ENCODE data around the gene HOXC13. TPM values are rescaled to one million over a fixed set of nuclear protein-coding genes. Genes with fewer than 3 reads are reported as not detected.

Gene HOXC13, protein sequence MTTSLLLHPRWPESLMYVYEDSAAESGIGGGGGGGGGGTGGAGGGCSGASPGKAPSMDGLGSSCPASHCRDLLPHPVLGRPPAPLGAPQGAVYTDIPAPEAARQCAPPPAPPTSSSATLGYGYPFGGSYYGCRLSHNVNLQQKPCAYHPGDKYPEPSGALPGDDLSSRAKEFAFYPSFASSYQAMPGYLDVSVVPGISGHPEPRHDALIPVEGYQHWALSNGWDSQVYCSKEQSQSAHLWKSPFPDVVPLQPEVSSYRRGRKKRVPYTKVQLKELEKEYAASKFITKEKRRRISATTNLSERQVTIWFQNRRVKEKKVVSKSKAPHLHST
- total RNA-seq (2022; extraction: Qiagen RNA extraction; ENCODE audit: low read depth): 7.5 to 12.4 TPM (median 8.7 TPM) in 5 replicates

DNA sequence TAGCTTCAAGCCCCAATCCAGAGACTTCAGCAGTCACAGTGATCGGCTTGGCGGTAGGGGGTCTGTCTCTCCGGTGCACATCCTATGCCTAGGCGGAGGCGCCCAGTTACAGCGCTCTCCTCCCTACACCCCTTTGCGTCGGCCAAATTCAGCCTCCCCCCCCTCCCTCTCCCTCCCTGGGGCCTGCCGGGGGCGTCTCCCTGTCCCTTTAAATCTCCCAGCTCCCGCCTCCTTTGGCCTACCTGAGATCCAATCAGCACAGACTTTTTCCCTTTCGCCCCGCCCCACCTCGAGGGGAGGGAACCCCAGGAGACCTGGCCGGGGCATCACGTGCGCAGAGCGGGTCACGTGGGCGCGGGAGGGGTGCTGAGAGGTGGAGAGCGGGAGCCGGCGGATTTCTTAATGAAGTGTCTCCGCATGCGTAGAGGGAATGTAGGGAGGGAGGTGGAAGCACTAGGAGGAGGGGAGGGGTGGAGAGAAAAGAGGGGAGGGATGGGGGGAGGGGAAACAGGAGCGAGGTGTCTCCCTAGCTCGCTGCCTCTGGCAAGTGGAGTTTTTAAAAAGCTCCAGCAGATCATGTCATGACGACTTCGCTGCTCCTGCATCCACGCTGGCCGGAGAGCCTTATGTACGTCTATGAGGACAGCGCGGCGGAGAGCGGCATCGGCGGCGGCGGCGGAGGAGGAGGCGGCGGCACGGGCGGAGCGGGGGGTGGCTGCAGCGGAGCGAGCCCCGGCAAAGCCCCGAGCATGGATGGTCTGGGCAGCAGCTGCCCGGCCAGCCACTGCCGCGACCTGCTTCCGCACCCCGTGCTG lies at the start of gene HOXC13:
Gene HOXC13, plus strand, starts transcription at position 506 of the 815 bp plus-strand sequence. Its CDS starts 76 bp downstream, at position 582.

DNA sequence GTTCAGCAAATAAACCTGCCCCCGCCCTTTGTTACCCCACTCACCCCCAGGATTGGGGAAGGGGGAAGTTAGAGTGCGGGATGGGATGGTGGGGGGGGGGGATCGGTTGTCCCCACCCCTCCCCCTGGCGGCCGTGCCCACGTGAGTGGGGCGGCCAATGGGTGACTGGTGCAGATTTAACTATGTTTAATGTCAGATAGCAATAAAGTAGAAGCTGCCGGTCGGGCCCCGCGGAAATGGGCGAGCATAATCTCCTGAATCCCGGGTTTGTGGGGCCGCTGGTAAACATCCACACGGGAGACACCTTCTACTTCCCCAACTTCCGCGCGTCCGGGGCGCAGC lies 16.0 kb downstream of the HOXC13 start, which contains the start of gene HOXC12:
Gene HOXC12, plus strand, starts transcription at position 210 of the 342 bp plus-strand sequence. Its CDS starts 27 bp downstream, at position 237.

DNA sequence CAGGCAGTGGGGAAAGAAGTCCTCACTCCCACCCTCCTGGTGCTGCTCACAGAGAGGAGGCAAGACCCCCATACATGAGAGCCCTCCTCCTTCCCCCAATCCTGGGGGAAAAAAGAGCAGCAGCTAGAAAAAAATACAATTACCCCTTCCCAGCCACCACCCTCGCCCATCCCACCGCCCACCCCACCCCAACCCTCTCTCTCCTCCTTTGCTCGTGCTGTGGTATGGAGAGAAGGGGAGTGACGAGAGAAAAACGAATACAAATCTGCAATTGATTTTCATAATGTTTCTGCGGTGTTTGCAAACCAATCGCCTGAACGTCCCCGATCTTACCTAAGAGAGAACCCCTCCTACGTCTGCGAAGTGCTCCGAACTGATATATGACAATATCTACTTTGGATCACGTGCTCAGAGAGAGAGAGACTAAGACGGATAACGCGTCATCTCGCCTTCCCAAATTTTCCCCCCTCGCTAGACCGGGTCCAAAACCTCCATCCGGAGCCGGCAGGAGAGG lies 34.1 kb downstream of the HOXC13 start, which contains the start of gene HOXC11:
Gene HOXC11, plus strand, starts transcription at position 405 of the 514 bp plus-strand sequence. CDS start 116 bp downstream, outside the sequence.

DNA sequence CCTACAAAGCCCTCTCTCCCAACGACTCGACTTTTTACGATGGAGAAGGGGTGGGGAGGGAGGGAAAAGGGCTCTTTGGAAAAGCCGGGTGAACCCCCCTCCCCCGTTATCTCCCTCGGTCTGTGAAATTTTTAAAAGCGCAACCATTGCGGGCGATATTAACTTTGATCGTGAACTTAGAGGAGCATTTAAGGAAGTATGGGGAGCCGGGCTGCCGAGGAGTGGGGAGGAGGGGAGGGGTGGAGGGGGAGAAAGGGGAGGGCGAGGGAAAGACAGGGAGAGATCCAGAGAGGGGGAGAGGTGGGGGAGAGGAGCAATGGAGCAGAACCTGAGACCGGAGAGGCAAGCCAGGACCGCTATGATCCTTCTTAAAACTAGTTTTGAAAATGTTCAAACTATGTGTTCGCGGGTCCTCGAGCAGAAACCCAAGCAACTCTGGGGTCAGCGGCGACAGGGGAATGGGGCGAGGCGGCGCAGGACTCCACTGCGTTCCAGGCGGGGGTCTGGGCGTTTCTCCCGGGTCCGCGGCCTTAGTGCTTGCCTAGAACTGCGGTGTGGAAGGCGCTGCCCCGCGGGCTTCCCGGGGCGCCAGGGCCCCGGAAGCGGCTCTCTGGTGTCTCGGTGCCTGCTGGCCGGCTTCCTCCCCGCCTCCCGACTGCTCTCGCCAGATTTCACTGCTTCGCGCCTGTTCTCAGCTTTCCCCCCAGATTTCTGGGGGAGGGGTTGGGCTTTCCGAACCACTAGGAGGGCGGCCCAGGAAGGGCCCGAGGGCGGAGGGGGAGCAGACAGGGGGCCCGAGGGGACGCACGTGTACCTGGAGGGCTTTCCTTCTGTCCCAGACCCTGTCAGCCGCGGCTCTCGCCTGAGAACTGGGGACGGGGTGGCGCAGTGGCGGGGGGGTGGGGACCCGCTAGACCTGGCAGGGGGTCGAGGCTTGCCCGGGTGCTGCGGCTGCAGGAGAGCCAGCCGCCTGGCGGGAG lies 35.7 kb downstream of the HOXC13 start, which contains the start of gene HOTAIR:
Gene HOTAIR, minus strand, starts transcription at position 871 of the 980 bp plus-strand sequence.

DNA sequence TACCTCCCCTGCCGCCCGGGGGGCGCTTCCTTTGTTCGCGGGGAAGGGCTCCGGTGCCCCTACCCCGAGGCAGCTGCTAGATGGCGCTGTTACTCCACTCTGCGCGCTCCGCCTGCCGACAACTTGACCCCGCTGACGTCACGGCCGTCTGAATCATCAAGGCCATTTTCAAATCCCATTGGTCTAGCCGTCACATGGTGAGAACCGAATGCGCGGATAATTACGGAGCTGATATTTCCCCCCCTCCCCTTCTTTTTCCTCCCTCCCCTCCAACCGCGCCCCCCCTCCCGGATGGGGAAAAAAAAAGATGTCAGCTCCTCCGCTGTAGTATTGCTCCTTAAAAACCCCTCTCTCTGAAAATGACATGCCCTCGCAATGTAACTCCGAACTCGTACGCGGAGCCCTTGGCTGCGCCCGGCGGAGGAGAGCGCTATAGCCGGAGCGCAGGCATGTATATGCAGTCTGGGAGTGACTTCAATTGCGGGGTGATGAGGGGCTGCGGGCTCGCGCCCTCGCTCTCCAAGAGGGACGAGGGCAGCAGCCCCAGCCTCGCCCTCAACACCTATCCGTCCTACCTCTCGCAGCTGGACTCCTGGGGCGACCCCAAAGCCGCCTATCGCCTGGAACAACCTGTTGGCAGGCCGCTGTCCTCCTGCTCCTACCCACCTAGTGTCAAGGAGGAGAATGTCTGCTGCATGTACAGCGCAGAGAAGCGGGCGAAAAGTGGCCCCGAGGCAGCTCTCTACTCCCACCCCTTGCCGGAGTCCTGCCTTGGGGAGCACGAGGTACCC lies 46.5 kb downstream of the HOXC13 start, which contains the start of gene HOXC10:
Gene HOXC10, plus strand, starts transcription at position 246 of the 791 bp plus-strand sequence. Its CDS starts 114 bp downstream, at position 360.

Other genes starting within 250 kb of the HOXC13 start
- gene CALCOCO1, start 211.4 kb upstream of the HOXC13 start, total RNA-seq (2022; extraction: Qiagen RNA extraction; ENCODE audit: low read depth): 19.3 to 25.6 TPM (median 21.0 TPM) in 5 replicates
- not detected in 5 replicates for gene CISTR, start 186.9 kb upstream of the HOXC13 start, total RNA-seq (2022; extraction: Qiagen RNA extraction; ENCODE audit: low read depth)
- gene HOXC12, start 16.1 kb downstream of the HOXC13 start, total RNA-seq (2022; extraction: Qiagen RNA extraction; ENCODE audit: low read depth): not detected in 5 replicates
- 0.38 to 0.57 TPM (median 0.44 TPM) in 5 replicates for gene HOXC11, start 34.3 kb downstream of the HOXC13 start, total RNA-seq (2022; extraction: Qiagen RNA extraction; ENCODE audit: low read depth)
- 0.16 to 0.24 TPM (median 0.18 TPM) in 3 of 5 replicates, not detected in the others for gene HOTAIR, start 36.1 kb downstream of the HOXC13 start, total RNA-seq (2022; extraction: Qiagen RNA extraction; ENCODE audit: low read depth)
- 2.2 to 3.1 TPM (median 2.8 TPM) in 5 replicates for gene HOXC10, start 46.3 kb downstream of the HOXC13 start, total RNA-seq (2022; extraction: Qiagen RNA extraction; ENCODE audit: low read depth)
- gene HOXC9, start 61.3 kb downstream of the HOXC13 start, total RNA-seq (2022; extraction: Qiagen RNA extraction; ENCODE audit: low read depth): 10.6 to 13.6 TPM (median 12.5 TPM) in 5 replicates
- 4.3 to 5.9 TPM (median 5.3 TPM) in 5 replicates for gene HOXC8, start 70.2 kb downstream of the HOXC13 start, total RNA-seq (2022; extraction: Qiagen RNA extraction; ENCODE audit: low read depth)
- 3.8 to 4.9 TPM (median 4.6 TPM) in 5 replicates for gene HOXC6, start 89.6 kb downstream of the HOXC13 start, total RNA-seq (2022; extraction: Qiagen RNA extraction; ENCODE audit: low read depth)
- 0.50 to 1.2 TPM (median 1.0 TPM) in 5 replicates for gene HOXC5, start 94.2 kb downstream of the HOXC13 start, total RNA-seq (2022; extraction: Qiagen RNA extraction; ENCODE audit: low read depth)
- 2.4 to 4.2 TPM (median 4.0 TPM) in 5 replicates for gene HOXC4, start 115.0 kb downstream of the HOXC13 start, total RNA-seq (2022; extraction: Qiagen RNA extraction; ENCODE audit: low read depth)

All from A549 treated with CpdA at 1 μM for 4 hours (cell line).